ENCODE results near the gene RNF151. TPM values are rescaled to one million over a fixed set of nuclear protein-coding genes. Genes with fewer than 3 reads are reported as not detected.

The RNF151 gene
- total and polyA plus RNA-seq, 10 of the 15 experiments (the other 5 are each of a cell fraction or from before 2014, with no cell fraction given), result 0.17 to 0.56 TPM; not detected in 8

- TF ChIP-seq ZBTB11 (CRISPR knock-in tag; IDR thresholded peaks at IDR 0.05) (peak; percentile 37; the same call in 1 of the 2 replicates), LARP7 (IDR thresholded peaks at IDR 0.05) (peak; percentile 46), ZBTB33 (IDR thresholded peaks at IDR 0.05) (no peak), NR2C1 (IDR thresholded peaks at IDR 0.05) (peak; percentile 69), IKZF2 (IDR thresholded peaks at IDR 0.05) (peak in 1 of 2 experiments; percentile 36; a peak in 1 of 4 replicates), GABPA (IDR thresholded peaks at IDR 0.05; ENCODE audit: low read depth) (peak; percentile 87), SIX5 (IDR thresholded peaks at IDR 0.05; ENCODE audit: low read depth, low read length, severe bottlenecking) (peak; percentile 42), MXI1 (IDR thresholded peaks at IDR 0.05; ENCODE audit: low read depth, low read length) (0 out of 2 replicates have a peak, but pooled peaks have one; percentile 65), PAX8 (IDR thresholded peaks at IDR 0.05) (no peak), EGR1 (IDR thresholded peaks at IDR 0.05; ENCODE audit: borderline replicate concordance in 1 of 2, low read depth in 2 of 2, low read length in 2 of 2) (peak in 1 of 2 experiments; percentile 70; a peak in 1 of 3 replicates), HDAC6 (IDR thresholded peaks at IDR 0.05; ENCODE audit: unreplicated experiment) (no peak), SMAD5 (IDR thresholded peaks at IDR 0.05; ENCODE audit: low read depth) (peak; percentile 47; the same call in 1 of the 2 replicates), NFIC (IDR thresholded peaks at IDR 0.05; ENCODE audit: low read depth, low read length) (no peak), CBFB (IDR thresholded peaks at IDR 0.05; ENCODE audit: low read depth) (peak; percentile 67), NFYB (IDR thresholded peaks at IDR 0.05; ENCODE audit: insufficient read depth, low read depth, low read length) (no peak), PAX5 (IDR thresholded peaks at IDR 0.05; ENCODE audit: borderline replicate concordance, low read depth, low read length) (no peak), BHLHE40 (IDR thresholded peaks at IDR 0.05; ENCODE audit: borderline replicate concordance in 1 of 2, low read depth in 2 of 2, low read length in 1 of 2) (peak; percentile 25 to 81; a peak in 3 of 4 replicates), KLF5 (IDR thresholded peaks at IDR 0.05; ENCODE audit: partially characterized antibody) (no peak), BMI1 (IDR thresholded peaks at IDR 0.05; ENCODE audit: borderline replicate concordance) (no peak), ASH2L (IDR thresholded peaks at IDR 0.05; ENCODE audit: borderline replicate concordance, low read depth) (no peak), NBN (IDR thresholded peaks at IDR 0.05) (peak; percentile 75; the same call in 1 of the 2 replicates), ATF2 (IDR thresholded peaks at IDR 0.05; ENCODE audit: low read length) (no peak), POLR2AphosphoS2 (IDR thresholded peaks at IDR 0.05; ENCODE audit: low read depth, low read length) (peak; percentile 89), DPF2 (IDR thresholded peaks at IDR 0.05) (peak; percentile 59; the same call in 1 of the 2 replicates)
Measured at GRCh38 chr16:2009791-2010510, 43.3 kb downstream of the RNF151 start, which contains the start of gene ZNF598 (continued).

All from GM12878 (cell line).